KMS-11 (cell line): ENCODE data around the gene JAKMIP3.

Source experiments
- H2AFZ ChIP-seq: fragments of 200-600 bp; sonication (generic); 2 replicates; pipeline ENCODE4 v1.6.1; 2016; ENCODE audit warnings: antibody characterized with exemption, mixed run types, low read depth
- H3K27ac ChIP-seq: fragments of 200-600 bp; sonication (generic); 2 replicates; pipeline ENCODE4 v1.6.1; 2016; ENCODE audit warnings: mild to moderate bottlenecking, mixed run types
- H3K27me3 ChIP-seq: fragments of 200-600 bp; sonication (generic); 2 replicates; pipeline ENCODE4 v1.6.1; 2017; ENCODE audit warnings: mild to moderate bottlenecking, low read depth, mixed run types, moderate library complexity; ENCODE audit not compliant: insufficient read depth
- H3K36me3 ChIP-seq: fragments of 200-600 bp; sonication (generic); 2 replicates; pipeline ENCODE4 v1.6.1; 2017; ENCODE audit warnings: mild to moderate bottlenecking, mixed run types; ENCODE audit not compliant: insufficient read depth
- H3K4me1 ChIP-seq: fragments of 200-600 bp; sonication (generic); 2 replicates; pipeline ENCODE4 v1.6.1; 2016; ENCODE audit warnings: mild to moderate bottlenecking, low read depth, mixed run types; ENCODE audit not compliant: poor library complexity, severe bottlenecking
- H3K4me2 ChIP-seq: fragments of 200-600 bp; sonication (generic); 2 replicates; pipeline ENCODE4 v1.7.0; 2016; ENCODE audit warnings: mild to moderate bottlenecking, mixed run types
- H3K4me3 ChIP-seq: fragments of 200-600 bp; sonication (generic); IDR thresholded peaks from 2 replicates; pipeline ENCODE4 v1.6.1; 2017; ENCODE audit warnings: low read depth, low read length, mixed read lengths; ENCODE audit not compliant: insufficient read depth
- H3K79me2 ChIP-seq: fragments of 200-600 bp; sonication (generic); 2 replicates; pipeline ENCODE4 v1.6.1; 2016; ENCODE audit warnings: low read depth, mixed run types; ENCODE audit not compliant: insufficient read depth
- H3K9ac ChIP-seq: fragments of 200-600 bp; sonication (generic); 2 replicates; pipeline ENCODE4 v1.6.1; 2016; ENCODE audit warnings: mild to moderate bottlenecking, mixed run types
- H4K20me1 ChIP-seq: fragments of 200-600 bp; sonication (generic); 2 replicates; pipeline ENCODE4 v1.6.1; 2016; ENCODE audit warnings: mild to moderate bottlenecking, mixed run types; ENCODE audit not compliant: insufficient read depth
- CTCF ChIP-seq: fragments of 200-600 bp; sonication (generic); conservative IDR thresholded peaks from 2 replicates; pipeline ENCODE4 v1.6.1; 2017; ENCODE audit warnings: low read depth, mild to moderate bottlenecking, antibody characterized with exemption, low read length, moderate library complexity, mixed read lengths

JAKMIP3 gene

DNA sequence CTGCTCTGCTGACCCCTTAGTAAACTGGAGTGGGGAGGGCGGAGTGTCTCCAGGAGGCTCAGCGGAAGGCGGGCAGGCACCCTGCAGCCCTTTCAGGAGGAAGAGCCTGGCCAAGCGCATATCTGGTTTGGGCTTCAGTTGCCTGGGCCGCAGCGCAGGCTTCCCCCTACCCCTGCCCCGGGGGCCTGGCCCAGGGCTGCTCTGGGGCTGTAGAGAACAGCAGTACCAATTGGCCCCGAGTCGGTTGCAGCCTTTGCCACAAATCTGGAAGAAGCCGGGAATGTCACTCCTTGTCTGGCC is 28.1 kb upstream of the JAKMIP3 start:
- H3K9ac ChIP-seq, result no peak overlapping the region

DNA sequence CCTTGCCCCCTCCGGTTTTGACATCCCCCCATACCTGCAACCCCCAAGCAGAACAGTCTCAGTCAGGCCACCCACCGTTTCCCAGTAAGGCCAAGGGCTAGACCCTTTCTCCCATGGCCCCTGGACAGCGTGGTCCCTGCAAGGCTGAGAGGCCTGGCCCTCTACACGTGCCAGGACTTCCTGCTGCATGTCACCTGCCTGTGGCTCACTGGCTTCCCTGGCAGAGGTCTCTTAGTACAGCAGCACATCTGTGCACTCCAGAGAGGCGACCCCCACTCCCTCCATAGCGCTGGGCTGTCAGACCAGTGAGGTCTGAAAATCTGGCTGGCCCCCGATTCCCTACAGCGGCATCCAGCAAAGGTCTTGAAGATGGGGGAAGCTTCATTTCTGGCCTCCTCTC is 26.4 kb upstream of the JAKMIP3 start:
- Histone ChIP-seq H3K4me3 (no peak overlapping the region), H3K27me3 (peaks cover 10% of the 10 kb centered on the region; the same call in 1 of the 2 replicates), H3K4me2 (no peak overlapping the region), H3K4me1 (no peaks in the 10 kb centered on the region), H3K9ac (no peak overlapping the region), H3K79me2 (no peaks in the 10 kb centered on the region), H2AFZ (no peak overlapping the region), H3K36me3 (no peaks in the 10 kb centered on the region), H3K27ac (no peak overlapping the region), H4K20me1 (no peaks in the 10 kb centered on the region)
- no peak for TF ChIP-seq CTCF

More for the DNA sequence above, 28.1 kb upstream of the JAKMIP3 start:
- Histone ChIP-seq H3K4me3 (no peak overlapping the region), H3K27ac (no peak overlapping the region), H3K4me2 (no peak overlapping the region), H3K79me2 (no peaks in the 10 kb centered on the region), H4K20me1 (no peaks in the 10 kb centered on the region), H3K27me3 (peaks cover 10% of the 10 kb centered on the region; the same call in 1 of the 2 replicates), H3K36me3 (no peaks in the 10 kb centered on the region), H2AFZ (no peak overlapping the region), H3K4me1 (no peaks in the 10 kb centered on the region)
- no peak for TF ChIP-seq CTCF

- H3K4me1 ChIP-seq, result no peaks in the 10 kb centered on the region
- H4K20me1 ChIP-seq, result no peaks in the 10 kb centered on the region
- peaks cover 10% of the 10 kb centered on the region; the same call in 1 of the 2 replicates for H3K27me3 ChIP-seq
- no peak for TF ChIP-seq CTCF
- H3K36me3 ChIP-seq, result no peaks in the 10 kb centered on the region
- no peak overlapping the region for H3K27ac ChIP-seq
- no peak overlapping the region for H3K9ac ChIP-seq
- H2AFZ ChIP-seq, result no peak overlapping the region
- no peaks in the 10 kb centered on the region for H3K79me2 ChIP-seq
- H3K4me3 ChIP-seq, result no peak overlapping the region
- H3K4me2 ChIP-seq, result no peak overlapping the region
Observed at GRCh38 chr10:132040046-132040445, 25.7 kb upstream of the JAKMIP3 start.

DNA sequence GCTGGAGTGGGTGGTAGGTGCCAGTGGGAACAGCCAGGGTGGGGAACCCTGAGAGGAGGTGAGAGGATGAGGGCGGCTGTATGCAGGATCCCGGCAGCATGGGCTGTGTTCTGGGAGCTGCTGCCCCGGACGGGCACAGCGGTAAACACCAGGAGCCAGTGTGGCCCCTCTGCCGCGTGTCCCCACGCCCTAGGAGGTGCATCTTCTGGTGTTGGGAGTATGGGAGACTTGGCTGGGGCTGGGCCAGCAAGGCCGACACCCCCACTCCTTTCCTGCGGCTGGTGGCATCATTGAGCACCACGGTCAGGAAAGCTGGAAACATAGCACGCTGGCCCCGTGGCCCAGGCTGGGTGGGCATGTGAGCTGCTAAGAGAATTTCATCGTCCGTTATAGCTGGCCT is 24.4 kb upstream of the JAKMIP3 start:
- no peak for TF ChIP-seq CTCF
- H2AFZ ChIP-seq, result no peak overlapping the region
- no peaks in the 10 kb centered on the region for H3K79me2 ChIP-seq

More for the DNA sequence above, 24.4 kb upstream of the JAKMIP3 start:
- peaks cover 10% of the 10 kb centered on the region; the same call in 1 of the 2 replicates for H3K27me3 ChIP-seq
- H3K4me2 ChIP-seq, result no peak overlapping the region
- H3K9ac ChIP-seq, result no peak overlapping the region
- H3K4me3 ChIP-seq, result no peak overlapping the region
- H4K20me1 ChIP-seq, result no peaks in the 10 kb centered on the region
- no peaks in the 10 kb centered on the region for H3K4me1 ChIP-seq
- no peak overlapping the region for H3K27ac ChIP-seq
- no peaks in the 10 kb centered on the region for H3K36me3 ChIP-seq
